ENCODE data around the gene ECHDC3.
"Not testable (repeated sequence)": the region's sequence is repeated elsewhere in the genome, so short reads cannot be mapped to it uniquely, and the experiment has no call there.

ECHDC3 gene, protein sequence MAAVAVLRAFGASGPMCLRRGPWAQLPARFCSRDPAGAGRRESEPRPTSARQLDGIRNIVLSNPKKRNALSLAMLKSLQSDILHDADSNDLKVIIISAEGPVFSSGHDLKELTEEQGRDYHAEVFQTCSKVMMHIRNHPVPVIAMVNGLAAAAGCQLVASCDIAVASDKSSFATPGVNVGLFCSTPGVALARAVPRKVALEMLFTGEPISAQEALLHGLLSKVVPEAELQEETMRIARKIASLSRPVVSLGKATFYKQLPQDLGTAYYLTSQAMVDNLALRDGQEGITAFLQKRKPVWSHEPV

DNA sequence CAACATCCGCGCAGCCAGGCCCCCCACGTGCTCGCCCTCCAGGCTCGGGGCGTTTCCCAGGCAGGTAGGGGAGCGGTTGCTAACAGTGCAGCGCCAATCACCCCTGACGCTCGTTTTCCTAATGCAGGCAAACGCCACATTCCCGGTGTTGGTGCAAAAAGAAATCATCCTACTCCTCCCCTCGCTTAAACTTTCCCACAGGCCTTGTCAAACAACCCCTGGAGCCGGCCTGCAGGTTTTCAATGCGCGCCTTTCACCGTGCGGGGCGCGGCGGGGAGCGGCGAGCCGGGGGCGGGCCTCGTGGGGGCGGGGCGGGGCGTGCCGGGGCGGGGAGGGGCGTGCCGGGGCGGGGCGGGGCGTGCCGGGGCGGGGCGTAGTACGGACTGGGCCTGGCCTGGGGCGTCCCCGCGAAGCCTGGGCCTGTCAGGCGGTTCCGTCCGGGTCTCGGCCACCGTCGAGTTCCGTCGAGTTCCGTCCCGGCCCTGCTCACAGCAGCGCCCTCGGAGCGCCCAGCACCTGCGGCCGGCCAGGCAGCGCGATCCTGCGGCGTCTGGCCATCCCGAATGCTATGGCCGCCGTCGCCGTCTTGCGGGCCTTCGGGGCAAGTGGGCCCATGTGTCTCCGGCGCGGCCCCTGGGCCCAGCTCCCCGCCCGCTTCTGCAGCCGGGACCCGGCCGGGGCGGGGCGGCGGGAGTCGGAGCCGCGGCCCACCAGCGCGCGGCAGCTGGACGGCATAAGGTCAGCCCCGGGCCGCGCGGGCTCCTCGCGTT lies at the start of gene ECHDC3:
ECHDC3 (plus strand) TSS at position 374 of the 770 bp plus-strand sequence; CDS start at position 569, 195 bp downstream.
- peak; percentile 76 for DNase-seq (ENCODE audit: low spot score)

DNA sequence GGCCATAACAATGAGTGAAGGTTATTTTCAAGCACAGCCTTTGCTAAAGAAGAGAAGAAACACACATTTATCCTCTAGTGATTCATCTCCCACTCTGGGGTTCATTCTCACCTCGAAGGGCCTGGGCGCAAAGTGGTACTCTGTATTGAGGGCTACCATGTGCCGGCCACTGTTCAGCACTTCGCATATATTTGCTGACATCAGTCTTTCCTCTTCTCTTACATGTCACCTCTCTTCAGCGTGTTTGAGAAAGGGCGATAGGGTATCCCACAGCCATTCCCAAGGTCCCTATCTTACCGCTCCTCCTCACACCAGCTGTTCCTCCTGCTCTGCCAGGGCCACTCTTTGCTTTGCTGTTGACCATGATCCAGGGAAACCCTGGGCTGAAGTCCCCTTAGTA lies 48.8 kb upstream of the ECHDC3 start:
- no peak for DNase-seq (ENCODE audit: low spot score)

DNA sequence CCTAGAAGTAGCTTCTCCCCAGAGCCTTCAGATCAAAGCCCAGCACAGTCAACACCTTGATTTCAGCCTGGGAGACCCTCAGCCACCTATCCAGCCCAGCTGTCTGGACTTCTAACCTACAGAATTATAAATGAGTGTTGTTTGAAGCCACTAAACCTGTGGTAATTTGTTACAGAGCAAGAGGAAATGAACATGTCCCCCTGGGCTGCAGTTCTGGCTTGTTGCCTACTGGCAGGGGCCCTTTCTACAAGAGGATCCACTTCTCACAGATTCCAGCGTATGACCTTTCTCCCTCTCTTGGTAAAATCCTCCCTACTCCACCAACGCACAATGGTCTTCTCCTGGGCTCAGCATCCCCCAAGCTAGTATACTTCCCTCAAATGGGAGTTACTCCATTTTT lies 46.4 kb upstream of the ECHDC3 start:
- no peak for DNase-seq (ENCODE audit: low spot score)

DNA sequence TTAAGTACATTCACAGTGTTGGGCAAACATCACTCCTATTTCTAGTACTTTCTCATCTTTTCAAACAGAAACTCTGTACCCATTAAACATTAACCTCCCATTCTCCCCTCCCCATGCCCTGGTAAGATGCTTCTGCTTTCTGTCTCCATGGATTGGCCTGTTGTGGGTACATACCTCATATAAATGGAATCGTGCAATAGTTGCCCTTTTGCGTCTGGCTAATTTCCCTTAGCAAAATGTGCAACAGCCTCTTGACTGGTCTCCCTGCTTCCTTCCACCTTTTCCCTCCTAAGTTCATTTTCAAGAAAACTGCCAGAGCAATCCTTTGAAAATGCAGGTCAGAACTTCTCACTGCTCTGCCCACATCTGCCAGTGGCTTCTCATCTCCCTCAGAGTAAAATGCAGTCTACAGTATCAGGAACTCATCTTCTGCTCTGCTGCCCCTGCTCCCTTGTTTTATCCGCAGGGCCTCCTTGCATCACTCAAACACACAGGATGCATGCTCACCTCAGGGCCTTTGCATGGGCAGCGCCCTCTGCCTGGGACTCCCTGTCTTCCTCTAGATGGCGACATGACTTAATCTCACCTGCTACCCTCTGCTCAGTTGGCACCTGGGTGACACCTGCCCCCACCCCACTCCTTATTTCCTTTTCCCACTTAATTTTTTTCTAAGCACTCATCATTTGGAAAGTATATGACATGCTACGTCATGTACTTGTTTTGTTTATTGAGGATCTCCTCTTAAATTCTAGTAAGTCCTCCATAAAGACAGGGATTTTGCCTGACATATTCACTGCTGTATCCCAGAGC lies 44.3 kb upstream of the ECHDC3 start:
- no peak for DNase-seq (ENCODE audit: low spot score)

DNA sequence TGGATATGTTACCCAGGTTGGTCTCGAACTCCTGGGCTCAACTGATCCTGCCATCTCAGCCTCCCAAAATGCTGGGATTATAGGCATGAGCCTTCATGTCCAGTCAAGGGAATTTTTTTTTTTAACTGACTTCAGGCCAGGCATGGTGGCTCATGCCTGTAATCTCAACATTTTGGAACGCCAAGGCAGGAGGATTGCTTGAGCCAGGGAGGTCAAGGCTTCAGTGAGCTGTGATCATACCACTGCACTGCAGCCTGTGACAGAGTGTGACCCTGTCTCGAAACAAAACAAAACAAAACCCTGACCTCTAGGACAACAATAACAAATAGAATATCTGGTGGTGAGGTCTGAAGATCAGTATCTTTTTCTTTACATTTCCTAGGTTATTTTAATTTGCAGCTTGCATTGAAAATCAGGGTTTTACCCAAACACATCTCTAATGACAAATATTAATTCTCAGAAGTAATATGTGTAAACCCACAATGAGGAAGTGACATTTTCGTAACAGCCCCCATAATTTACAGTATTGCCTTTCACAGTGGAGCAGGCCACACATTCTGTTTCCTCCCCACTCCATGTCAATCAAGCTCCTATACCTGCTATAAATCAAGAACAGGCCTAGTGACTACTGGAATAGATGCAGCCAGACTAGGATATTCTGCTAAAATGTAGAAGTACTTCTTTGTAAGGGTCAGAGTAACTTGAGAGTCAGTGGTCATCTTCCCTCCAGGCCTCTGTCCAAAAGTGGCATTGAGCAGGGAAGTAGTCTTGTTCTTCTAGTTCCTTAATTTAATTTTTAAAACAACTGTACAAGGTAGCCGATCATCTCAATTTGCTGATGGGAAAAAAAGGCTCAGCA lies 43.3 kb upstream of the ECHDC3 start:
- no peak for DNase-seq (ENCODE audit: low spot score)

DNA sequence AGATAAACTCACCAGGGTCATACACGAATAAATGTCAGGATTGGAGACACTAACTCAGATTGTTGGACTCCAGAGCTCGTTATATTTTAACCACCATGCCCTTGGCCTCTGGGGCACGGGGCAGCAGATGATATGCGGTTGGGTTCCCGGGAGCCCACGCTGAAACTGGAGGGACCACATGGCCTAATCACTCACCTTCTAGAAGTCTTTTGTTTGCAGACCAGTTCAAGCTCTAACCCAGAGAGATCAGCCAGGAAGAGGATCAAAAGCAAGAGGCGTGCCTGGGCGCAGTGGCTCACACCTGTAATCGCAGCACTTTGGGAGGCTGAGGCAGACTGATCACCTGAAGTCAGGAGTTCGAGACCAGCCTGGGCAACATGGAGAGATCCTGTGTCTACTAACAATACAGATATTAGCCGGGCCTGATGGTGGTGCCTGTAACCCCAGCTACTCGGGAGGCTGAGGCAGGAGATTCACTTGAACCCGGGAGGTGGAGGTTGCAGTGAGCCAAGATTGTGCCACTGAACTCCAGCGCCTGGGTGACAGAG lies 42.6 kb upstream of the ECHDC3 start:
- no peak for DNase-seq (ENCODE audit: low spot score)

DNA sequence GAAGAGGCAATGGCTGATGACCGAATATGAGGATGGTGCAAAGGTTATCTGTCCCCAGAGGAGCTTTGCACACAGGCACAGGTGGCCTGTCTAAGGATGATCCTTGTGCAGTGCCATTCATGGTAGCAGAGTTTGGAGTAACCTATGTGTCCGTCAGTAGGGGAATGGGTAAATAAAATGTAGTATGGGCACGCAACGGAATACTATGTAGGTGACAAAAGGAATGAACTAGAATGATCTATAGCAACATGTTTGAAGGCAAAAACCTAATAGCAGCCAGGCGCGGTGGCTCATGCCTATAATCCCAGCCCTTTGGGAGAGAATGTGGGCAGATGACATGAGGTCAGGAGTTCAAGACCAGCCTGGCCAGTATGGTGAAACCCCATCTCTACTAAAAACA lies 41.6 kb upstream of the ECHDC3 start:
- no peak for DNase-seq (ENCODE audit: low spot score)

DNA sequence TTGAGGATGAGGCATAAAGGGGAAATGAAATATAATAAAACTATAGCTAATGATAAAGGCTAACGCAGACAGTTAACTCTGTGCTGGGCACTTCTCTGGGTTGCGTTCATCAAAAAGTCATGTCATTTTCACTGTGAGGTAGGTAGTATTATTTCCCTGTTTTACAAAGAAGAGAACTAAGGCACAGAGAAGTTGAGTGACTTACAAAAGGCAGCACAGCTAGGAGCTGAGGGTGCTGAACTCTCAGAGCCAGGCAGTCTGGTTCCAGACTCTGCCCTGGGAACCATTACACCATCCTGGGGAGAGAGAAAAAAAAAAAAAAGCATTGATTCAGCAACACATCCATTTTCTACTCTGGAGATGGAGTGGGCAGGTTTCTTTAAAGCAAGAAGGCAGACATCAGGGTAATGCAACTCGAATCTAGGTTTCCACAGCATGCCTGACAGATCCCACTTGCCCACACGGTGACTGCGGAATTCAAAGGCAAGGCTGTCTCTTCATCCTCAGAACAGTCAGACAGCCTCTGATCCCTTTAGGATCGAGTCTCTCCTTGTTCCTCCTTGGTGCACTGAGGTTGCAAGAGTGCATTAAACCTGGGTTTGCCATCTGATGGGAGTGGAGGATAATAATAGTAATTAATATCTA lies 40.6 kb upstream of the ECHDC3 start:
- DNase-seq (ENCODE audit: low spot score) = no peak

DNA sequence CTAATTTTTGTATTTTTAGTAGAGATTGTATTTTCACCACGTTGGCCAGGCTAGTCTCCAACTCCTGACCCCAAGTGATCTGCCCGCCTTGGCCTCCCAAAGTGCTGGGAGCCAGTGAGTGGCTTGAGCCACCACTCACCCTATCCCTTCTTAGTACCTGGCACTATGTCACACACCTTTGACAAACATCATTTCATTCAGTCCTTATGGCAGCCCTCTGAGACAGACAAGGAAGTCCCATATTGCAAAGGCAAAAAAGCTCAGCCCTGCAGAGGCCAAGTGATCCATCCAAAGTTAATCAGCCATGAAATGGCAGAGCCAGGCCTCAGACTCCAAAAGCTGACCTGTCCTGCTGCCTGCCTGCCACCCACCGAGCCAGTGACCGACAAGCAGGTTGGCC lies 39.9 kb upstream of the ECHDC3 start:
- no peak for DNase-seq (ENCODE audit: low spot score)

DNA sequence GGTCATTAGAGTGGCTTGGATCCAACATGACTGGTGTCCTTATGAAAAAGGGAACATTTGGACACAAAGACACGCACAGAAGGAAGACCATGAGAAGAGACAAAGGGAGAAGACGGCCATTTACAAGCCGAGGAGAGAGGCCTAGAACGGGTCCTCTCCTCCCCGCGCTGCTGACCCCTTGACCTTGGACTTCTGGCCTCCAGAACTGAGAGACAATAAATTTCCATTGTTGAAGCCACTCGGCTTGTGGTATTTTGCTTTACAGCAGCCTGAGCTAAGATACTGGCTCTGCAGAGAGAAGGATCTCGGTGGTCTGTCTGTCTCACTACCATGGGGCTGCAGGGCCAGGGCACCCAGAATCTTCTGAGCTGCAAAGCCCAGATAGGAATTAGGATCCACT lies 38.1 kb upstream of the ECHDC3 start:
- no peak for DNase-seq (ENCODE audit: low spot score)

DNA sequence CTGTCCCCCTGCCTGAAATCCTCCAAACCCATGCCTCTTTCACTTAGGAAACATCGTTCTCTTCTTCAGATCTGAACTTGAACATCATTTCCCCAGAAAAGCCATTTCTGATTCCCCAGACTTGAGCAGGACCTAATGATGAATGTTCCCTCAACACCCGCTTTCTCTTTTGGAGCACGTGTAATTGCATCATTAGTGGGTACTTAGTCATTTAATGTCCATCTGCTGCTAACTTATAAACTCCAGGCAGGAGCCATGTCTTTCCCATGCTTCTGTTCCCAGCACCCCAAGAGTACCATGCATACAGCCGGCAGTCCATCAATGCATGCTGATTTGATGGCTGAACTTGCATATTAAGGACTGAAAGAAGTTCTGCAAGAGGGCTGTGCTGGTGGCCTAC lies 36.5 kb upstream of the ECHDC3 start:
- DNase-seq (ENCODE audit: low spot score) = no peak

DNA sequence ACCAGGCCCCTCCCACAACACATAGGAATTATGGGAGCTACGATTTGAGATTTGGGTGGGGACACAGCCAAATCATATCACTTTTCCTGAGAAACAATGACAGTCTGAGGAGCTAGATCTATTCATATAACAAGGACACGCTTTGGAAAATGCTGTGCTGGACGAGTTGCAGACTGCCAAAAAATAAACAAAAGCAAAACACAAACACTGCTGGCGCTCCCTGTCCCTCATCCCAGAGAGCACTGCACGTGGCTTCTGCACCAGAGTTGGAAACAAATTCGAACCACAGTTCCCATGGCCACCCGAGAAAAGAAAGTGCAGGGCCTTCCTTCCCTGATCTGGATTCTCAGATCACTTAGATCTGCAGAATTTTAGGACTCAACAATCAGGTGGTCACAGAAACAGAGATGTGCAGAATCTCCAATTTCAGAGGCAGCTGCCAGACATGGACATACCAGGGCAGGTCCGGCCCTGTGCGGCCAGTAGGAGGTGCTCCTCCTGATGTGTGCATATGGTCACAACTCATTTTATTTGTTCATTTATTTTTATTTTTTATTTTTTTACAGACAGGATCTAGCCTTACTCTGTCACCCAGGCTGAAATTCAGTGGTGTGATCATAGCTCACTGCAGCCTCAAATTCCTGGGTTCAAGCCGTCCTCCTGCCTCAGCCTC lies 35.2 kb upstream of the ECHDC3 start:
- no peak for DNase-seq (ENCODE audit: low spot score)

DNA sequence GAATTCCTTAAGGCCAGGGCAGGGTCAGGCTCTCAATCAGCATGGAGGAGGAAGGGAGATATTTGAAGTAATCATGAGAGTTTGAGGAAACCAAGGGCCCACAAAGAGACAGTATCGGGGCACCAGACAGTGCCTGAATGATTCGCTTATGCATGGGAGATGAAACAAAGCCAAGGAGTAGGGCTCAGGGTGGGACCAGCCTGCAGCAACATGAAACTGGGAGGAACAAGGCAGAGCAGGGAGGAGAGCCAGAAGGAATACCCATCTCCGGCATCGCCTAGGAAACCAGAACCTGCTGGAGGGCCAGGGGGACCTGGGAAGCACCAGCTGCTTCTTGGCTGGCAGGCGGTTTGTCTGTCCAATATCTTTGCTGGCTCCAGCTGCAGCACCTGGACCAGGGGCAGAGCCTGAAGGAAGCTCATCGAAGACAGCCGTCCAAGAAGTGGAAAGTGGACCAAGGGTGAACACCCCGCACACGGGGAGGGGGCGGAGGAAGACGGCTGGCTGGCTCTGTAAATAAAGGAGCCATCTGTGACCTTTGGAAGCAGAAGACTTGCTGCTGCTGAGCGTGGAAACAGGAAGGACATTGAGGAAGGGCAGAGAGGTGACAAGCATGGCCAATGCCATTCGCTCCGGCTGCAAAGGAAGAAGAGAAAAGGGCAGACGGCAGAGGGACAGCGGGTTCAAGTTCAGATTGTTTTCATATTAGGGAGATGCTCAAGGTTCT lies 34.4 kb upstream of the ECHDC3 start:
- no peak for DNase-seq (ENCODE audit: low spot score)

DNA sequence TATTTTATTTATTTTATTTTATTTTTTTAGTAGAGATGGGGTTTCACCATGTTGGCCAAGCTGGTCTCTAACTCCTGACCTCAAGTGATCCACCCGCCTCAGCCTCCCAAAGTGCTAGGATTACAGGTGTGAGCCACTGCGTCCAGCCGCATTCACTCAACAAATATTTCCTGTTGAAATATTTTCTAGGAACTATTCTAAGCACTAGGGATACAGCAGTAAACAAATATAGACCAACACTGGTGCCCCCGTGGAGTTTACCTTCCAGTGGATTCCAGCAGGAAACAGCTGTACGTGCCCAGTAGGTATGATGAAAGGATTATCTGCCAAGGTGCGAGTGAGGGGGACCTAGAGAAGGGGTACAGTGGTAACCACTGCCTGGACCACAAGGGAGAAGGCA lies 33.4 kb upstream of the ECHDC3 start:
- DNase-seq (ENCODE audit: low spot score) = not testable (repeated sequence)

DNA sequence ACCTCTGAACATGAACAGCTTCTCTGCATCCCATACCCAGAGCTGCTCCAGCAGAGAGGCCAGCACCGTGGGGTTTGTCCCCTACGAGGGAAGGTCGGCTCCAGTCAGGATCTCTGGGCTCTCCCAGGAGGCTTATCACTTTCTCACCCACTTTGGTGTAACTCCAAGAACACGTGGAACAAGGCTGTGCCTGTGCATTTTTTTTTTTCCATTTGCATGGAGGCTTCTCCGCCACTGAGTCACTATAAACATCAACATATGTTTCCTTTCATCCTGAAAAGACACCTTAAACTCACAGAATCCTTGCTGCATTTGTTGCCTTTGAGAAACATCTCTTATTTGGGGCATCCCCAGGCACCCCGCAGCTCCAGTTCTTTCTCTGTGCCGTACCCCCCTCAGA lies 29.4 kb upstream of the ECHDC3 start:
- DNase-seq (ENCODE audit: low spot score) = no peak

DNA sequence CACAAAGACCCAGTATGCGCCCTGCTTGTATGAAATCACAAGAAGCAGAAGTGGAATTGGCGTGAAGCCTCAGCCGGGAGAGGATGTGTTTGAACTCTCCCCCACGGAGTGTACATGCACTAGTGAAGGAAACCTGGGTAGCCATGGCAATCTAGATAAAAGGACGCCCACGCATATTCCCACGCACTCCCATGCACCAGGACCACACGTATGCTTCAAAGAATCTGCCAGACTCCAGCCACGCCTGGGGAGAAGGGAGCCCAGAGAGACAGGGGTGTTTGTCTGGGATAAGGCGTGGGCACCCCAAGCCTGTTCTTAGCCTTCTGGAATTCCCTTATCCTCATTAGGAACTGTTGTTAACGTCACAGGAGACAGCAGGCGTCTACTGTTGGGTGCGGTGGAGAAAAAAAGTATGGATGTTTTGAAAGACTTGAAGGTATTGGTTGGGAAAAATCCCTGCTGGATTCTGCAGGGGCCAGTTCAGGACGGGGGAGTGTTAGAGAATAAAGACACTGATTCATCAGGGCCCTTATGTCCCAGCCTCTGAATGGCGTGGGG lies 28.9 kb upstream of the ECHDC3 start:
- DNase-seq (ENCODE audit: low spot score) = no peak

DNA sequence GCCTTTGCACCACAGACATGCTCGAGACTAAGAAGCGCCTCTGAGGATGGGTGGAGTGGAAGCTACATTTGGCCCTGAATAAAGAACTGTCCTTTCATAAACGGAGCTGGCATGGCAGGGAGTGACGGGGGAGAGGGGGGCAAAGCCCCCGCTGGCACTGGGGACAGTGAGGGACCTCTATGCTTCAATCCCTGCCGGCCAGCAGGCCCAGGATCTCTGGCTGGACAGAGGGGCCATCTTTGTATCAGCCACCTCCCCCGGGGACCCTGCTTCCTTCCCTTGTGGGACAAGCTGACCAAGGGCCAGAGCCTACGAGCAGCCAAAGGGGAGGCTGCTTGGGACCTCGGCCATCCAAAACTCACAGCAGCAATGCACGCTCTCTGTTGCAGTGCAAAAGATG lies 28.2 kb upstream of the ECHDC3 start:
- no peak for DNase-seq (ENCODE audit: low spot score)

DNA sequence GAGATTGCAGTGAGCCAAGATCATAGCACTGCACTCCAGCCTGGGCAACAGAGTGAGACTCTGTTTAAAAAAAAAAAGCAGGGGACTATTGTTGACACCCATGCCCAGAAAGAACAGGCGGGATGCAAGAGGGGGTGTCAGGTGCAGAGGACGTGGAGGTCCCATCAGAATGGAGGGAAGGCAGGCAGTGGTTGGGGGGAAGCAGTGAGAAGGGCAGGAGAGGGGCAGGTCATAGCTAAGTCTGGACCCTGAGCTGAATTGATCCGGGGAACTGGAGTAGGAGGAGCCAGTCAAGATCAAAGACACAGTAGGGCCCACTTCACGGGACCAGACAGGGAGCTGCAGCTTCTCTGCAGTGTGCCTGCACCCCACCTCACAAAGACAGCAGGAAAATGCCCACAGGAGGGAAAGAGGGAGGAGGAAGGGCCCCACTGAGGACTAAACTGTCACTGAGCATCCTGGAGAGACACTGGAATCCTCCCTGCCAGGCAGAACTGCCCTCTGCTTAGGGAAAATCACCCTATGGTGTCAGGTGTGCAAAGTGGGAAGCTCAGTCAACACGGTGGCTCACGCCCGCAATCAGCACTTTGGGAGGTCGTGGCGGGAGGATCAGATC lies 27.3 kb upstream of the ECHDC3 start:
- no peak for DNase-seq (ENCODE audit: low spot score)
